Fibroblast of lung (primary cell): ENCODE measurements around the gene SETBP1. TPM values are rescaled to one million over a fixed set of nuclear protein-coding genes. Genes with fewer than 3 reads are reported as not detected.

Source experiments
- DNase-seq, 2 donors: peaks; one replicate each; pipeline versions ENCODE4 v3.0.0 to v3.0.0-alpha.2; 2010; ENCODE audit warnings: low read depth in 2 of 2
- H2AFZ ChIP-seq: 2 replicates; pipeline ENCODE4 v1.5.1; 2012; ENCODE audit warnings: low read length, control low read depth, inconsistent platforms
- H3K27ac ChIP-seq: 2 replicates; pipeline ENCODE4 v1.5.1; 2011; ENCODE audit warnings: low read length, control low read depth; ENCODE audit not compliant: insufficient read depth
- H3K27me3 ChIP-seq: 2 replicates; pipeline ENCODE4 v1.5.1; 2011; ENCODE audit warnings: mild to moderate bottlenecking, low read length; ENCODE audit not compliant: control insufficient read depth, insufficient read depth
- H3K36me3 ChIP-seq: 2 replicates; pipeline ENCODE4 v1.5.1; 2011; ENCODE audit warnings: low read length; ENCODE audit not compliant: control insufficient read depth, insufficient read depth
- H3K4me1 ChIP-seq: 2 replicates; pipeline ENCODE4 v1.5.1; 2011; ENCODE audit warnings: low read length; ENCODE audit not compliant: control insufficient read depth, insufficient read depth; ENCODE audit errors: extremely low read depth
- H3K4me2 ChIP-seq: 2 replicates; pipeline ENCODE4 v1.5.1; 2011; ENCODE audit warnings: low read length, control low read depth; ENCODE audit not compliant: insufficient read depth; ENCODE audit errors: extremely low read depth
- H3K4me3 ChIP-seq, 4 experiments: fragments of 200-600 bp in 1 of 4; sonication (generic) in 1 of 4; replicated peaks in 1 of 4; 2 replicates each; pipeline ENCODE4 v1.5.1; 2011 to 2016; ENCODE audit warnings: low read length in 4 of 4, low read depth in 3 of 4, mild to moderate bottlenecking in 3 of 4, control low read depth in 2 of 4, inconsistent platforms in 1 of 4, mixed read lengths in 1 of 4; ENCODE audit not compliant: insufficient read depth in 1 of 4; ENCODE audit errors: control extremely low read depth in 1 of 4
- H3K79me2 ChIP-seq: 2 replicates; pipeline ENCODE4 v1.5.1; 2012; ENCODE audit warnings: mild to moderate bottlenecking, low read length, inconsistent platforms; ENCODE audit not compliant: control insufficient read depth, insufficient read depth
- H3K9ac ChIP-seq: 2 replicates; pipeline ENCODE4 v1.5.1; 2011; ENCODE audit warnings: mild to moderate bottlenecking, low read length, control low read depth; ENCODE audit not compliant: insufficient read depth
- H3K9me3 ChIP-seq: 2 replicates; pipeline ENCODE4 v1.5.1; 2012; ENCODE audit warnings: low read depth, low read length; ENCODE audit not compliant: control insufficient read depth, insufficient read depth
- H4K20me1 ChIP-seq: 2 replicates; pipeline ENCODE4 v1.5.1; 2011; ENCODE audit warnings: low read length; ENCODE audit not compliant: control insufficient read depth, insufficient read depth; ENCODE audit errors: extremely low read depth
- EZH2 ChIP-seq: IDR thresholded peaks from 2 replicates; pipeline ENCODE4 v1.5.1; 2012; ENCODE audit warnings: low read length, control low read depth, mild to moderate bottlenecking; ENCODE audit errors: missing control alignments
- polyA plus RNA-seq, 2 donors: library from polyadenylated mRNA; depleted of rRNA in 1 of 2; stranded (reverse) in 1 of 2; unstranded in 1 of 2; fragments of >200 nt; gene quantifications; 2 replicates each; pipeline ENCODE4 v1.2.1, GENCODE V29; 2011 to 2012; ENCODE audit warnings: missing spikeins in 1 of 2
- total RNA-seq: library from RNA; depleted of rRNA; stranded (reverse); fragments of >200 nt; gene quantifications from 2 replicates; pipeline ENCODE4 v1.2.1, GENCODE V29; 2014
- TF ChIP-seq, protein P1 (sequence below), 2 donors: IDR thresholded peaks in 1 of 2; conservative IDR thresholded peaks in 1 of 2; 1 replicate in 1 of 2; 2 replicates in 1 of 2; pipeline ENCODE4 v1.5.1; 2011 to 2012; ENCODE audit warnings: low read length in 2 of 2, control low read depth in 1 of 2, inconsistent platforms in 1 of 2, low read depth in 1 of 2, mild to moderate bottlenecking in 1 of 2

The SETBP1 gene
- total and polyA plus RNA-seq, 2 donors (not counting 1 experiment from before 2014, with no cell fraction given): 4.5 to 5.4 TPM

DNA sequence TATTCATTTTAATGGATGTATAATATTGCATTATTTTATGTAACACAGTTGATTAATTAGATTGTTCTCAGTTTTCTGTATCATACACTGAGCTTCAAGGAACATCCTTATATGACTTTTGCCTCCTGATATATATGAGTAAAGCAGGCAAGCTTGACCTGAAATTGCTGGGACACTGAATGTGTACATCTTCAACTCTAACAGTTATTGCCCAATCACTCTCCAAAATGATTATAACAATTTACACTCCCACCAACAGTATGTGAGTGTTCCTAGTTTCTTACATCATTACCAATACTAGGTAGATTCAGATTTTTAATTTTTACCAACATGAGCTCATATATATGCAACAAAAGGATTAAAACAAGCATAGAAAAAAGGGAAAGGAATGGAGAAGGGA, 379.4 kb downstream of the SETBP1 start:
- H3K79me2 ChIP-seq: no peaks in the 10 kb centered on the region
- DNase-seq: peak in 1 of 2 donors; percentile 20
- no peak overlapping the region for H3K27ac ChIP-seq
- peaks cover 2% of the 10 kb centered on the region for H3K4me1 ChIP-seq
- H3K4me2 ChIP-seq: no peak overlapping the region
- no peak for TF ChIP-seq EZH2
- TF ChIP-seq, protein P1, sequence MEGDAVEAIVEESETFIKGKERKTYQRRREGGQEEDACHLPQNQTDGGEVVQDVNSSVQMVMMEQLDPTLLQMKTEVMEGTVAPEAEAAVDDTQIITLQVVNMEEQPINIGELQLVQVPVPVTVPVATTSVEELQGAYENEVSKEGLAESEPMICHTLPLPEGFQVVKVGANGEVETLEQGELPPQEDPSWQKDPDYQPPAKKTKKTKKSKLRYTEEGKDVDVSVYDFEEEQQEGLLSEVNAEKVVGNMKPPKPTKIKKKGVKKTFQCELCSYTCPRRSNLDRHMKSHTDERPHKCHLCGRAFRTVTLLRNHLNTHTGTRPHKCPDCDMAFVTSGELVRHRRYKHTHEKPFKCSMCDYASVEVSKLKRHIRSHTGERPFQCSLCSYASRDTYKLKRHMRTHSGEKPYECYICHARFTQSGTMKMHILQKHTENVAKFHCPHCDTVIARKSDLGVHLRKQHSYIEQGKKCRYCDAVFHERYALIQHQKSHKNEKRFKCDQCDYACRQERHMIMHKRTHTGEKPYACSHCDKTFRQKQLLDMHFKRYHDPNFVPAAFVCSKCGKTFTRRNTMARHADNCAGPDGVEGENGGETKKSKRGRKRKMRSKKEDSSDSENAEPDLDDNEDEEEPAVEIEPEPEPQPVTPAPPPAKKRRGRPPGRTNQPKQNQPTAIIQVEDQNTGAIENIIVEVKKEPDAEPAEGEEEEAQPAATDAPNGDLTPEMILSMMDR (conservative IDR thresholded peaks at IDR 0.05 in 1 of 2, IDR thresholded peaks at IDR 0.05 in 1 of 2; ENCODE audit: low read depth in 1 of 2, low read length in 2 of 2): no peak
- H3K4me3 ChIP-seq: no peak overlapping the region
- H4K20me1 ChIP-seq: no peaks in the 10 kb centered on the region
- no peak overlapping the region for H3K9ac ChIP-seq
- H2AFZ ChIP-seq: no peak overlapping the region
- no peaks in the 10 kb centered on the region for H3K36me3 ChIP-seq
- no peaks in the 10 kb centered on the region for H3K27me3 ChIP-seq
- H3K9me3 ChIP-seq: no peaks in the 10 kb centered on the region

DNA sequence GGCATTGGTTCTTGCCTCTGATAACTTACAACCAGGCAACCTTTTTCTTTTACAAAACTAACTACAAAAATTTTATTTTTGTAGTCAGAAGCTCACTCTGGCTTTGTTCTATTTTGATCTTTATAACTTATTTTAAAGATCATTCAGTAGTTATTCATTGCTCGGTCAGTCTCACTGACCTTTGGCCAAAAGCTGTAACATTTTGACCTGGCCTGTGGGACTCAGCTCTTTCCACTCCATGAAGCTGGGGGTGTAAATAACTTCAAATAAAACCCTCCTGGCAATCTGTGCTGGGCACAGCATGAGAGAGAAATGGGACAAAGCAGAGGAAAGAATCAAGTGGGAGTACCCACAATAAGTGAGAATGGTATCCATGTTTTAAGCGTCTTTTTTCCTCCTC, 380.7 kb downstream of the SETBP1 start:
- H3K27me3 ChIP-seq: no peaks in the 10 kb centered on the region
- H3K4me2 ChIP-seq: no peak overlapping the region
- no peak overlapping the region for H3K9ac ChIP-seq
- no peaks in the 10 kb centered on the region for H3K9me3 ChIP-seq
- no peak for TF ChIP-seq EZH2
- TF ChIP-seq, protein P1 (conservative IDR thresholded peaks at IDR 0.05 in 1 of 2, IDR thresholded peaks at IDR 0.05 in 1 of 2; ENCODE audit: low read depth in 1 of 2, low read length in 2 of 2): no peak
- DNase-seq: no peak
- H4K20me1 ChIP-seq: no peaks in the 10 kb centered on the region
- H3K36me3 ChIP-seq: no peaks in the 10 kb centered on the region
- no peak overlapping the region for H3K27ac ChIP-seq
- no peak overlapping the region for H2AFZ ChIP-seq
- H3K4me1 ChIP-seq: peaks cover 2% of the 10 kb centered on the region
- H3K79me2 ChIP-seq: no peaks in the 10 kb centered on the region
- H3K4me3 ChIP-seq: no peak overlapping the region

DNA sequence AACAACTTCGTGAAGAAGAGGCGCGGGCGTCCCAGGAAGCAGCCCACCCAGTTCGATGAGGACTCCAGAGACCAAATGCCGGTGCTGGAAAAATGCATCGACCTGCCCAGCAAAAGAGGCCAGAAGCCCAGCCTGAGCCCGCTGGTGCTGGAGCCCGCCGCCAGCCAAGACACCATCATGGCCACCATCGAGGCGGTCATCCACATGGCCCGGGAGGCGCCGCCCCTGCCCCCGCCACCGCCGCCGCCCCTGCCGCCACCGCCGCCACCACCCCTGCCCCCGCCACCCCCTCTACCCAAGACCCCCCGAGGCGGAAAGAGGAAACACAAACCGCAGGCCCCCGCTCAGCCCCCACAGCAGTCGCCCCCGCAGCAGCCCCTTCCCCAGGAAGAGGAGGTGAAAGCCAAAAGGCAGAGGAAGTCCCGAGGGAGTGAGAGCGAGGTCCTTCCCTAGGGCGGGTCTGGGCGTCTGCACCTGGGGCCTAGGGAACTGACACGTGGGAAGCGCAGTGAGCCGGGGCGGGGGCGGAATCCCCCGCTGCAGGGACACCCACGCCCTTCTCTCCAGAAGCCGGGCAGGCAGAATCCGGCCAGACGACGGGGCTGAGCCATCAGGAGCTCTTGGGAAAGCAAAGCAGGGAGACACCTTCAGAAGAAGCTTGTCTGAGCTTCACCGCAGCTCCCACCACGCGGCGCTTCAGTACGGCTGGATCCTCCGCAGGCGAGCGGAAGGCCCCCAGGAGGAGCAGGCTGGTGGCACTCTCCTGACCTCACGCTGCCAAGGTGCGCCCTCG, 382.8 kb downstream of the SETBP1 start:
- TF ChIP-seq, protein P1 (conservative IDR thresholded peaks at IDR 0.05 in 1 of 2, IDR thresholded peaks at IDR 0.05 in 1 of 2; ENCODE audit: low read depth in 1 of 2, low read length in 2 of 2): no peak
- H4K20me1 ChIP-seq: no peaks in the 10 kb centered on the region
- H2AFZ ChIP-seq: no peak overlapping the region
- H3K79me2 ChIP-seq: no peaks in the 10 kb centered on the region
- H3K9ac ChIP-seq: no peak overlapping the region
- no peak overlapping the region for H3K4me2 ChIP-seq
- no peak overlapping the region for H3K27ac ChIP-seq
- H3K4me3 ChIP-seq: no peak overlapping the region
- H3K27me3 ChIP-seq: no peaks in the 10 kb centered on the region
- no peaks in the 10 kb centered on the region for H3K9me3 ChIP-seq
- DNase-seq: no peak
- H3K4me1 ChIP-seq: peaks cover 2% of the 10 kb centered on the region
- no peaks in the 10 kb centered on the region for H3K36me3 ChIP-seq
